ENCODE results near the gene ARHGEF16.

The ARHGEF16 gene

GRCh38 chr1:3453891-3454810, at the start of gene ARHGEF16:
Gene ARHGEF16 (plus strand): TSS chr1:3454665. CDS start chr1:3463085, 8,420 bp downstream.
- H3K27me3 Mint-ChIP-seq (ENCODE audit: low read depth, poor library complexity): peaks cover 11% of the 10 kb centered on the region
- peak; percentile 44 for TF ChIP-seq CTCF (IDR thresholded peaks at IDR 0.05)
- peak; percentile 79 for DNase-seq
- H3K36me3 Mint-ChIP-seq (ENCODE audit: low read depth): no peaks in the 10 kb centered on the region
- H3K9me3 Mint-ChIP-seq: peaks cover 14% of the 10 kb centered on the region
- no peak within 1 kb of the TSS for H3K27ac Mint-ChIP-seq
- H3K4me1 Mint-ChIP-seq: peaks cover 32% of the 10 kb centered on the region
- peak within 1 kb of the TSS; percentile 82 for H3K4me3 Mint-ChIP-seq

DNA sequence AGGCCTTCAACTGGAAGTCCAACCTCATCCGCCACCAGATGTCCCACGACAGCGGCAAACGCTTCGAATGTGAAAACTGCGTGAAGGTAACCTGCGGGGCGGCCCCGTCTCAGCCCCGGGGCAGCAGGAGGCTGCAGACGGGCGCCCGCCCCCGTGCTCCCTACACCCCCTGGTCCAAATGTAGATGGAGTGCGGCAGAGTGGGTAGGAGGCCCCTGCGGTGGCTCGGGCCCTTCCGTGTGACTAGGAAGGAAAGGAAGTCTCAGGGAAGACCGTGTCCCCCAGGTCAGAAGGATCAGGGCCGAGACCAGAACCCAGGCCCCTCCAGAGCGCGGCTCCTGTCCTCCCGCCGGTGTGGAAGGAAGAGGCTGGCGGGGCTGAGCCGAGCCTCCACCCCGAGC, 49.7 kb upstream of the ARHGEF16 start:
- Mint-ChIP-seq H3K9me3 (no peaks in the 10 kb centered on the region), H3K27me3 (ENCODE audit: low read depth, poor library complexity) (peaks cover 33% of the 10 kb centered on the region), H3K4me3 (no peak overlapping the region), H3K27ac (no peak overlapping the region), H3K4me1 (peaks cover 43% of the 10 kb centered on the region), H3K36me3 (ENCODE audit: low read depth) (no peaks in the 10 kb centered on the region)
- no peak for DNase-seq
- no peak for TF ChIP-seq CTCF (IDR thresholded peaks at IDR 0.05)

GRCh38 chr1:3405491-3405890, 49.0 kb upstream of the ARHGEF16 start:
- Mint-ChIP-seq H3K27ac (no peak overlapping the region), H3K4me1 (peaks cover 43% of the 10 kb centered on the region), H3K27me3 (ENCODE audit: low read depth, poor library complexity) (peaks cover 28% of the 10 kb centered on the region), H3K36me3 (ENCODE audit: low read depth) (no peaks in the 10 kb centered on the region), H3K4me3 (no peak overlapping the region), H3K9me3 (no peaks in the 10 kb centered on the region)
- no peak for TF ChIP-seq CTCF (IDR thresholded peaks at IDR 0.05)
- DNase-seq: no peak

DNA sequence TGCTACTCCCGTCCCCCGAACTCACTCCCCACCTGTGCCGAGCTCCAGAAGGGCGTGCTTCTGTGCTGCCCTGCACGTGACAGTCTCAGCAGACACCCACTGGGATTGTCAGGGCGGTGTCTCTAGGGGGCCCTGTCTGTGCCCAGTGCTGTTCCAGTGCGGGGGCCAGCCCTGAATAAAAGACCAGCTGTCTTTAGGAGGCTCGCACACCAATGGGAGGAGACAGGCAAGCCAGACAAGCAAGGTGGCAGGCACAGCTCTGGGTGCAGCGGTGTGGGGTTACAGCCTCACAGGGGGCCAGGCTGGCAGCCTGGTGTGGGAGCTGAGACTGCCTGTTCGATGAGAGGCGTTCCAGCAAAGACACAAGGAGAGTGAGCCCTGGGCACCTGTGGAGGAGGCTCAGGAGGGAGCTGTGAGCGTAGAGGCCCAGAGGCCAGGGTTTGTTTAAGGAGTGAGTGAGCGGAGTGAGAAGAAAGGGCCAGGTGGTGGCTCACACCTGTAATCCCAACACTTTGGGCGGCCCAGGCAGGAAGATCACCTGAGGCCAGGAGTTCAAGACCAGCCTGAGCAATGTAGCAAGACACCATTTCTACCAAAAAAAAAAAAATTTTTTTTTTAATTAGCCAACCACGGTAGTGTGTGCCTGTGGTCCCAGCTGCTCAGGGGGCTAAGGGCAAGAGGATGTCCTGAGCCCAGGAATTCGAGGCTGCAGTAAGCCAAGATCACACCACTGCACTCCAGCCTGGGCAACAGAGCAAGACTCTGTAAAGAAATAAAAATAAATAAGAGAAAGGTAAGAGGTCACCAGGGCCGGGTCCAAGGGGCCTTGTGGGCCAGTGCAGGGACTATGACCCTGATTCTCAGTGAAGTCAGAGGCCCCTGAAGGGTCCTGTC, 48.2 kb upstream of the ARHGEF16 start:
- H3K27ac Mint-ChIP-seq: no peak overlapping the region
- H3K4me3 Mint-ChIP-seq: no peak overlapping the region
- no peak for DNase-seq
- H3K4me1 Mint-ChIP-seq: peaks cover 40% of the 10 kb centered on the region
- no peak for TF ChIP-seq CTCF (IDR thresholded peaks at IDR 0.05)
- no peaks in the 10 kb centered on the region for H3K36me3 Mint-ChIP-seq (ENCODE audit: low read depth)
- H3K27me3 Mint-ChIP-seq (ENCODE audit: low read depth, poor library complexity): peaks cover 29% of the 10 kb centered on the region
- no peaks in the 10 kb centered on the region for H3K9me3 Mint-ChIP-seq

- H3K9me3 Mint-ChIP-seq: no peaks in the 10 kb centered on the region
- H3K4me3 Mint-ChIP-seq: no peak overlapping the region
- DNase-seq: no peak
- peaks cover 32% of the 10 kb centered on the region for H3K4me1 Mint-ChIP-seq
- H3K36me3 Mint-ChIP-seq (ENCODE audit: low read depth): no peaks in the 10 kb centered on the region
- peaks cover 29% of the 10 kb centered on the region for H3K27me3 Mint-ChIP-seq (ENCODE audit: low read depth, poor library complexity)
- H3K27ac Mint-ChIP-seq: no peak overlapping the region
- TF ChIP-seq CTCF (IDR thresholded peaks at IDR 0.05): no peak
Observed at GRCh38 chr1:3407021-3407420, 47.4 kb upstream of the ARHGEF16 start.

All from nephron progenitor cell (in vitro differentiated cells).